H9 (cell line): Measurements from ENCODE around the gene FANCC. TPM values are rescaled to one million over a fixed set of nuclear protein-coding genes. Genes with fewer than 3 reads are reported as not detected.

Experiments
- DNase-seq: peaks from one replicate; pipeline ENCODE4 v3.0.0-alpha.2; 2017
- H2AFZ ChIP-seq: one replicate; pipeline ENCODE4 v1.6.1; 2013; ENCODE audit warnings: mild to moderate bottlenecking, low read length, control low read depth, moderate library complexity
- H2AK5ac ChIP-seq: 2 replicates; pipeline ENCODE4 v1.6.1; 2013; ENCODE audit warnings: low read length, control low read depth, mixed read lengths; ENCODE audit not compliant: insufficient read length
- H2BK120ac ChIP-seq: one replicate; pipeline ENCODE4 v1.6.1; 2013; ENCODE audit warnings: low read depth, mild to moderate bottlenecking, low read length, control low read depth, inconsistent platforms; ENCODE audit not compliant: poor library complexity, severe bottlenecking
- H2BK12ac ChIP-seq: 2 replicates; pipeline ENCODE4 v1.6.1; 2013; ENCODE audit warnings: low read length, control low read depth, mixed read lengths, low read depth; ENCODE audit not compliant: insufficient read length
- H2BK15ac ChIP-seq: 2 replicates; pipeline ENCODE4 v1.6.1; 2013; ENCODE audit warnings: low read depth, low read length, control low read depth
- H2BK20ac ChIP-seq: one replicate; pipeline ENCODE4 v1.6.1; 2013; ENCODE audit warnings: low read depth, mild to moderate bottlenecking, low read length, control low read depth, inconsistent platforms; ENCODE audit not compliant: poor library complexity, severe bottlenecking
- H2BK5ac ChIP-seq: 2 replicates; pipeline ENCODE4 v1.6.1; 2013; ENCODE audit warnings: low read length, control low read depth, mixed read lengths; ENCODE audit not compliant: insufficient read length
- H3K14ac ChIP-seq: 2 replicates; pipeline ENCODE4 v1.6.1; 2013; ENCODE audit warnings: low read length, control low read depth; ENCODE audit not compliant: insufficient read depth
- H3K18ac ChIP-seq: 2 replicates; pipeline ENCODE4 v1.6.1; 2013; ENCODE audit warnings: low read depth, mild to moderate bottlenecking, mixed read lengths, low read length, control low read depth; ENCODE audit not compliant: insufficient read length
- H3K23ac ChIP-seq: 2 replicates; pipeline ENCODE4 v1.6.1; 2013; ENCODE audit warnings: low read length, control low read depth, mixed read lengths, low read depth; ENCODE audit not compliant: insufficient read length
- H3K23me2 ChIP-seq: 2 replicates; pipeline ENCODE4 v1.6.1; 2013; ENCODE audit warnings: low read depth, mild to moderate bottlenecking, mixed read lengths, low read length, control low read depth; ENCODE audit not compliant: insufficient read length, poor library complexity, severe bottlenecking
- H3K27ac ChIP-seq: 2 replicates; pipeline ENCODE4 v1.5.1; 2013; ENCODE audit warnings: low read length, control low read depth, mixed read lengths, low read depth; ENCODE audit not compliant: insufficient read length
- H3K27me3 ChIP-seq: 2 replicates; pipeline ENCODE4 v1.6.1; 2013; ENCODE audit warnings: low read length, control low read depth, inconsistent platforms; ENCODE audit not compliant: insufficient read depth
- H3K4ac ChIP-seq: 2 replicates; pipeline ENCODE4 v1.6.1; 2013; ENCODE audit warnings: low read depth, mild to moderate bottlenecking, control low read depth, inconsistent platforms, low read length, moderate library complexity
- H3K4me1 ChIP-seq: 2 replicates; pipeline ENCODE4 v1.6.1; 2013; ENCODE audit warnings: low read length, control low read depth, inconsistent platforms; ENCODE audit not compliant: insufficient read depth
- H3K4me2 ChIP-seq: 2 replicates; pipeline ENCODE4 v1.6.1; 2013; ENCODE audit warnings: low read length, control low read depth, mixed read lengths; ENCODE audit not compliant: insufficient read length, insufficient read depth
- H3K56ac ChIP-seq: 2 replicates; pipeline ENCODE4 v1.6.1; 2013; ENCODE audit warnings: low read depth, mild to moderate bottlenecking, mixed read lengths, low read length, control low read depth; ENCODE audit not compliant: insufficient read length
- H3K79me1 ChIP-seq: 2 replicates; pipeline ENCODE4 v1.6.1; 2013; ENCODE audit warnings: low read depth, mild to moderate bottlenecking, moderate library complexity, low read length, control low read depth, inconsistent platforms; ENCODE audit not compliant: insufficient read depth, poor library complexity, severe bottlenecking
- H3K79me2 ChIP-seq: 2 replicates; pipeline ENCODE4 v1.6.1; 2013; ENCODE audit warnings: low read length, control low read depth, inconsistent platforms; ENCODE audit not compliant: insufficient read depth
- H3K9ac ChIP-seq: 2 replicates; pipeline ENCODE4 v1.6.1; 2013; ENCODE audit warnings: low read length, control low read depth, mixed read lengths; ENCODE audit not compliant: insufficient read length; ENCODE audit errors: extremely low read depth
- H3K9me3 ChIP-seq: one replicate; pipeline ENCODE4 v1.6.1; 2013; ENCODE audit warnings: low read depth, low read length, inconsistent platforms; ENCODE audit not compliant: control insufficient read depth
- H3T11ph ChIP-seq: one replicate; pipeline ENCODE4 v1.6.1; 2013; ENCODE audit warnings: mild to moderate bottlenecking, low read length, control low read depth, inconsistent platforms
- H4K20me1 ChIP-seq: one replicate; pipeline ENCODE4 v1.6.1; 2013; ENCODE audit not compliant: control insufficient read depth, insufficient read length, insufficient read depth
- H4K5ac ChIP-seq: 2 replicates; pipeline ENCODE4 v1.6.1; 2013; ENCODE audit warnings: low read depth, mild to moderate bottlenecking, mixed read lengths, low read length, control low read depth; ENCODE audit not compliant: insufficient read length
- H4K8ac ChIP-seq: replicated peaks from 2 replicates; pipeline ENCODE4 v1.6.1; 2013; ENCODE audit warnings: low read length, control low read depth, mixed read lengths, low read depth; ENCODE audit not compliant: insufficient read length
- H4K91ac ChIP-seq: 2 replicates; pipeline ENCODE4 v1.6.1; 2013; ENCODE audit warnings: low read depth, mild to moderate bottlenecking, moderate library complexity, mixed read lengths, low read length, control low read depth; ENCODE audit not compliant: insufficient read length
- H3K27ac Mint-ChIP-seq, 3 experiments: 2 replicates in 2 of 3; 3 replicates in 1 of 3; pipeline ENCODE4 v1.8.0; 2020 to 2021; ENCODE audit warnings: mixed read lengths in 3 of 3, mild to moderate bottlenecking in 1 of 3, moderate library complexity in 1 of 3
- H3K27me3 Mint-ChIP-seq: 2 replicates; pipeline ENCODE4 v1.8.0; 2021; ENCODE audit warnings: low read depth, mild to moderate bottlenecking, moderate library complexity, mixed read lengths
- H3K36me3 Mint-ChIP-seq, 3 experiments: 2 replicates in 2 of 3; 3 replicates in 1 of 3; pipeline ENCODE4 v1.8.0; 2020 to 2021; ENCODE audit warnings: low read depth in 3 of 3, mixed read lengths in 3 of 3; ENCODE audit not compliant: insufficient read depth in 1 of 3
- H3K4me1 Mint-ChIP-seq, 2 experiments: 2 replicates each; pipeline ENCODE4 v1.8.0; 2020; ENCODE audit warnings: mixed read lengths in 2 of 2
- H3K4me3 Mint-ChIP-seq, 2 experiments: 2 replicates in 1 of 2; 3 replicates in 1 of 2; pipeline ENCODE4 v1.8.0; 2020 to 2021; ENCODE audit warnings: mild to moderate bottlenecking in 2 of 2, mixed read lengths in 2 of 2, moderate library complexity in 1 of 2
- H3K9me3 Mint-ChIP-seq, 2 experiments: 2 replicates in 1 of 2; 3 replicates in 1 of 2; pipeline ENCODE4 v1.8.0; 2020; ENCODE audit warnings: mild to moderate bottlenecking in 2 of 2, mixed read lengths in 2 of 2, moderate library complexity in 1 of 2
- CTCF ChIP-seq: fragments of 200-600 bp; sonication (generic); conservative IDR thresholded peaks from 3 replicates; pipeline ENCODE4 v1.8.0; 2021; ENCODE audit warnings: antibody characterized with exemption, mild to moderate bottlenecking
- WGBS: extraction: QIAGEN DNeasy Blood & Tissue Kit; methylation state at CpG from one replicate; pipeline ENCODE4 v1.1.7; 2013; ENCODE audit warnings: missing lambda C conversion rate, low lambda C conversion rate, mixed read lengths; ENCODE audit not compliant: insufficient read length; ENCODE audit errors: extremely low coverage; 5-methylcytosine and 5-hydroxymethylcytosine counted together
- total RNA-seq: library from RNA; stranded (reverse); gene quantifications from 2 replicates; pipeline ENCODE4 v1.2.1, GENCODE V29; 2021

Gene FANCC
- total RNA-seq, 1 experiment from 2014 or later: 14.6 TPM

DNA sequence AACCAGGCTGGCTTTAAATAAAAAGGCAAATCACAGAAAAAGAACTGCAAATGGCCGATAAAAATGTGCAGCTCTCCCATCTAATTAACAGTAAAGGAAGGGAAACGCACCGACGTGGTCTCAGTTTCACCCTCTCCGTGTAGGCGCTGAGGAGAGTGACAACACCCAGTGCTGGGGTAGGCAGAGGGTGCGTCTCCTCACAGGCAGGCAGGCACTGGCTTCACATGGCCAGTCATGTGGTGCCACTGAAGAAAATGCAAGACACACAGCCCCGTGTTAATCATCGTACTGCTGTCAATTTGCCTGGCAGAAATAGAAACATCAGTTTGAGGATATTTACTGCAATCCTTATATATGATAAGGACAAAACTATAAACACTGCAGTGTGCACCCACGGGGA, 178.4 kb downstream of the FANCC start:
- no CpG with 5 or more reads among the region's 10 CpGs for WGBS
- no peaks in the 10 kb centered on the region for H3K9me3 Mint-ChIP-seq
- Histone ChIP-seq H2AFZ (no peak overlapping the region), H3K9me3 (no peaks in the 10 kb centered on the region), H2BK12ac (no peak overlapping the region), H2AK5ac (no peak overlapping the region), H3K23ac (no peak overlapping the region), H3T11ph (no peak overlapping the region), H3K4me2 (no peak overlapping the region), H3K27ac (no peak overlapping the region), H3K4ac (no peak overlapping the region), H3K27me3 (no peaks in the 10 kb centered on the region), H3K79me2 (no peaks in the 10 kb centered on the region), H3K79me1 (no peaks in the 10 kb centered on the region), H4K8ac (no peak overlapping the region), H2BK120ac (no peak overlapping the region), H3K23me2 (no peaks in the 10 kb centered on the region), H3K18ac (no peak overlapping the region), H3K4me1 (no peaks in the 10 kb centered on the region), H3K14ac (no peak overlapping the region), H3K56ac (no peak overlapping the region), H2BK5ac (no peak overlapping the region), H3K9ac (no peak overlapping the region), H4K20me1 (no peaks in the 10 kb centered on the region), H4K91ac (no peak overlapping the region), H4K5ac (no peak overlapping the region), H2BK15ac (no peak overlapping the region), H2BK20ac (no peak overlapping the region)
- no peak for TF ChIP-seq CTCF
- peaks cover 0 to 3% (median 0%) of the 10 kb centered on the region in 3 experiments; a peak in 1 of 7 replicates for H3K36me3 Mint-ChIP-seq
- no peak for DNase-seq
- H3K27ac Mint-ChIP-seq: peak overlapping the region in 1 of 3 experiments; percentile 28; a peak in 1 of 7 replicates
- H3K4me1 Mint-ChIP-seq: peaks cover 15 to 20% of the 10 kb centered on the region in 2 experiments
- no peaks in the 10 kb centered on the region; the same call in 1 of the 2 replicates for H3K27me3 Mint-ChIP-seq
- no peak overlapping the region for H3K4me3 Mint-ChIP-seq
